GM12878 (cell line): Measurements from ENCODE around the gene SLC15A5. TPM values are rescaled to one million over a fixed set of nuclear protein-coding genes. Genes with fewer than 3 reads are reported as not detected.

Source experiments
- ATAC-seq: fragments of 200-7000 bp; cut with Tn5 transposase; 3 replicates; pipeline ENCODE4 v1.9.1; 2020; ENCODE audit warnings: mild to moderate bottlenecking, moderate library complexity
- BruUV-seq: library from RNA; stranded (reverse); fragments of 400-500 nt; replicated peaks from 2 replicates; lab custom pipeline; 2021; lab: Mats Ljungman, UMichigan
- CTCF ChIA-PET: fragments of 300-600 bp; sonication (Branson Sonifier 250); formaldehyde crosslinking; extraction: SDS; loops from one replicate; lab custom pipeline; 2021; ENCODE audit warnings: inconsistent platforms; lab: Yijun Ruan, JAX
- POLR2A ChIA-PET: fragments of 350-600 bp; formaldehyde crosslinking; extraction: SDS; loops from one replicate; lab custom pipeline; 2021; ENCODE audit warnings: inconsistent platforms; lab: Charles Lee
- RAD21 ChIA-PET: fragments of 300-600 bp; sonication (Branson Sonifier 250); formaldehyde crosslinking; loops from one replicate; lab custom pipeline; 2023; ENCODE audit warnings: antibody characterized with exemption; ENCODE audit not compliant: unreplicated experiment; lab: Charles Lee
- SMC1A ChIA-PET: fragments of 300-600 bp; sonication (Branson Sonifier 250); formaldehyde crosslinking; loops from one replicate; lab custom pipeline; 2023; ENCODE audit not compliant: unreplicated experiment, uncharacterized antibody; lab: Charles Lee
- DNase-seq: peaks from one replicate; pipeline ENCODE4 v3.0.0-alpha.2; 2011; ENCODE audit warnings: low read depth, low spot score
- FAIRE-seq: peaks from 3 replicates; lab custom pipeline; 2011; peaks lifted over from hg19 to GRCh38; lab: Jason Lieb, UNC
- H2AFZ ChIP-seq: 2 replicates; pipeline ENCODE4 v1.6.0; 2011; ENCODE audit warnings: low read depth, low read length, control low read depth; ENCODE audit not compliant: control insufficient read depth
- H3K27ac ChIP-seq: 2 replicates; pipeline ENCODE4 v1.5.1; 2011; ENCODE audit warnings: control low read depth; ENCODE audit not compliant: control insufficient read depth, insufficient read depth
- H3K27me3 ChIP-seq, 2 experiments: replicated peaks in 1 of 2; 2 replicates each; pipeline versions ENCODE4 v1.6.0 to v1.6.1; 2011; ENCODE audit warnings: low read length in 1 of 2; ENCODE audit not compliant: control insufficient read depth in 2 of 2, insufficient read depth in 2 of 2
- H3K36me3 ChIP-seq, 2 experiments: 2 replicates each; pipeline ENCODE4 v1.5.1; 2011; ENCODE audit warnings: low read length in 1 of 2; ENCODE audit not compliant: control insufficient read depth in 2 of 2, insufficient read depth in 2 of 2
- H3K4me1 ChIP-seq: 2 replicates; pipeline ENCODE4 v1.6.1; 2011; ENCODE audit warnings: mild to moderate bottlenecking, low read length, moderate library complexity, mixed read lengths; ENCODE audit not compliant: control insufficient read depth, insufficient read depth
- H3K4me2 ChIP-seq: 2 replicates; pipeline ENCODE4 v1.6.0; 2011; ENCODE audit warnings: control low read depth; ENCODE audit not compliant: control insufficient read depth, insufficient read depth
- H3K4me3 ChIP-seq: fragments of 200-600 bp; sonication (generic); 2 replicates; pipeline ENCODE4 v1.5.1; 2016
- H3K79me2 ChIP-seq: 2 replicates; pipeline ENCODE4 v1.6.0; 2011; ENCODE audit warnings: low read length; ENCODE audit not compliant: control insufficient read depth, insufficient read depth
- H3K9ac ChIP-seq: 2 replicates; pipeline ENCODE4 v1.8.0; 2011; ENCODE audit warnings: low read length, control low read depth, mixed read lengths; ENCODE audit not compliant: control insufficient read depth, insufficient read depth
- H3K9me3 ChIP-seq: replicated peaks from 3 replicates; pipeline ENCODE4 v1.5.1; 2011; ENCODE audit warnings: mild to moderate bottlenecking, low read length; ENCODE audit not compliant: control insufficient read depth, insufficient read depth
- H4K20me1 ChIP-seq: 2 replicates; pipeline ENCODE4 v1.6.0; 2011; ENCODE audit not compliant: control insufficient read depth, insufficient read depth
- ASH2L ChIP-seq: fragments of 300-600, 200-600 bp; sonication (generic); IDR thresholded peaks from 2 replicates; pipeline ENCODE4 v1.6.1; 2017; ENCODE audit warnings: low read depth, mild to moderate bottlenecking, borderline replicate concordance
- CBFB ChIP-seq: IDR thresholded peaks from 2 replicates; pipeline ENCODE4 v1.6.1; 2016; ENCODE audit warnings: antibody characterized with exemption, low read depth
- CHD2 ChIP-seq: IDR thresholded peaks from 2 replicates; pipeline ENCODE4 v1.6.1; 2011; ENCODE audit warnings: low read depth, low read length, improper control_type of control experiment, borderline replicate concordance
- HDAC6 ChIP-seq: fragments of 200-600 bp; sonication (generic); IDR thresholded peaks from one replicate; pipeline ENCODE4 v1.8.0; 2017; ENCODE audit warnings: antibody characterized with exemption; ENCODE audit not compliant: unreplicated experiment
- MTA2 ChIP-seq: fragments of 450-650 bp; IDR thresholded peaks from 2 replicates; pipeline ENCODE4 v1.6.1; 2016; ENCODE audit warnings: low read depth, mild to moderate bottlenecking, moderate library complexity
- MYC ChIP-seq: IDR thresholded peaks from 2 replicates; pipeline ENCODE4 v1.6.1; 2011; ENCODE audit warnings: mild to moderate bottlenecking, low read length, moderate library complexity, inconsistent platforms; ENCODE audit not compliant: insufficient read depth, insufficient replicate concordance, insufficient read length, severe bottlenecking
- NFXL1 ChIP-seq: fragments of 450-650 bp; IDR thresholded peaks from 2 replicates; pipeline ENCODE4 v1.6.1; 2017; ENCODE audit warnings: antibody characterized with exemption, mild to moderate bottlenecking, borderline replicate concordance
- NR2F1 ChIP-seq: fragments of 450-650 bp; conservative IDR thresholded peaks from 2 replicates; pipeline ENCODE4 v1.6.1; 2017; ENCODE audit warnings: mild to moderate bottlenecking
- POLR2AphosphoS5 ChIP-seq: IDR thresholded peaks from 2 replicates; pipeline ENCODE4 v1.6.1; 2011; ENCODE audit warnings: mild to moderate bottlenecking, low read length, inconsistent platforms
- PRDM15 ChIP-seq: fragments of 450-650 bp; formaldehyde crosslinking; IDR thresholded peaks from 2 replicates; pipeline ENCODE4 v1.4.0; 2020; ENCODE audit warnings: mild to moderate bottlenecking, moderate library complexity
- RCOR1 ChIP-seq: conservative IDR thresholded peaks from 2 replicates; pipeline ENCODE4 v1.6.1; 2012; ENCODE audit warnings: low read depth, low read length, improper control_type of control experiment
- SMARCA5 ChIP-seq: fragments of 450-650 bp; IDR thresholded peaks from 2 replicates; pipeline ENCODE4 v1.6.1; 2017; ENCODE audit warnings: mild to moderate bottlenecking
- SMC3 ChIP-seq: IDR thresholded peaks from 2 replicates; pipeline ENCODE4 v1.6.1; 2011; ENCODE audit warnings: low read length, improper control_type of control experiment, borderline replicate concordance
- SREBF2 ChIP-seq: IDR thresholded peaks from 2 replicates; pipeline ENCODE4 v1.6.1; 2012; ENCODE audit warnings: mild to moderate bottlenecking, low read length
- YBX1 ChIP-seq: fragments of 450-650 bp; IDR thresholded peaks from 2 replicates; pipeline ENCODE4 v1.6.1; 2016; ENCODE audit warnings: antibody characterized with exemption
- ZNF274 ChIP-seq: IDR thresholded peaks from one replicate; pipeline ENCODE4 v1.8.0; 2011; ENCODE audit not compliant: insufficient read length, insufficient read depth
- ZNF592 ChIP-seq: fragments of 450-650 bp; IDR thresholded peaks from 2 replicates; pipeline ENCODE4 v1.6.1; 2017; ENCODE audit warnings: mild to moderate bottlenecking, moderate library complexity
- WGBS: methylation state at CpG from one replicate; pipeline ENCODE4 v1.1.6; 2016; ENCODE audit warnings: low lambda C conversion rate; ENCODE audit not compliant: insufficient replicate concordance, insufficient coverage; ENCODE audit errors: missing lambda C conversion rate; 5-methylcytosine and 5-hydroxymethylcytosine counted together
- in situ Hi-C: fragments of 300-500 bp; cut with MboI; formaldehyde crosslinking; loops from 9 replicates; pipeline ENCODE4 v1.14.3; 2018; ENCODE audit warnings: mixed read lengths
- intact Hi-C: fragments of 100-400 bp; cut with micrococcal nuclease; formaldehyde crosslinking; loops from one replicate; pipeline ENCODE4 v1.14.2; 2022; ENCODE audit not compliant: unreplicated experiment
- polyA plus RNA-seq, 11 experiments: library from polyadenylated mRNA; depleted of rRNA in 4 of 11; unstranded in 6 of 11; stranded (reverse) in 5 of 11; fragments of >200 nt; fragmentation: Nextera tagmentation in 4 of 11; fragmentation: Illumina TruSeq in 1 of 11; extraction: Ambion mirVana in 4 of 11; extraction: Trizol in 1 of 11; gene quantifications; 1 replicate in 1 of 11; 2 replicates in 10 of 11; pipeline versions ENCODE4 v1.2.1 to v1.2.3, GENCODE V29; 2011 to 2016; ENCODE audit warnings: inconsistent platforms in 2 of 11, missing spikeins in 2 of 11, low read depth in 1 of 11
- total RNA-seq, 4 experiments: library from RNA; depleted of rRNA in 3 of 4; stranded (reverse); fragments of >200 nt in 3 of 4; fragmentation: Illumina TruSeq in 1 of 4; extraction: Trizol in 1 of 4; gene quantifications; 2 replicates each; pipeline versions ENCODE4 v1.2.1 to v1.2.3, GENCODE V29; 2013 to 2021

Gene SLC15A5
- total and polyA plus RNA-seq, 10 of the 15 experiments (the other 5 are each of a cell fraction or from before 2014, with no cell fraction given): not detected

- TF ChIP-seq PRDM15 (no peak), CBFB (no peak), HDAC6 (no peak)
Observed at GRCh38 chr12:16163901-16164300, 113.6 kb downstream of the SLC15A5 start (continued).

GRCh38 chr12:16163146-16163545 lies 114.3 kb downstream of the SLC15A5 start:
- Histone ChIP-seq H3K4me1 (no peaks in the 10 kb centered on the region), H4K20me1 (no peaks in the 10 kb centered on the region), H2AFZ (no peak overlapping the region), H3K9me3 (no peaks in the 10 kb centered on the region), H3K27me3 (no peaks in the 10 kb centered on the region; a peak in 1 of 4 replicates), H3K9ac (no peak overlapping the region), H3K4me2 (no peak overlapping the region), H3K27ac (no peak overlapping the region), H3K4me3 (no peak overlapping the region), H3K79me2 (no peaks in the 10 kb centered on the region), H3K36me3 (no peaks in the 10 kb centered on the region)
- BruUV-seq: no TSS peak
- RAD21 ChIA-PET: no interaction called here
- CTCF ChIA-PET: no interaction called here
- WGBS: 3% methylated on average over 4 of the region's 4 CpGs
- POLR2A ChIA-PET: no interaction called here
- in situ Hi-C loops: no loop called here
- SMC1A ChIA-PET: no interaction called here
- DNase-seq: no peak
- ATAC-seq: no peak
- intact Hi-C loops: no loop called here
- no peak for FAIRE-seq
- TF ChIP-seq MTA2 (no peak), ZNF592 (no peak), NFXL1 (no peak), RCOR1 (no peak), SREBF2 (no peak), YBX1 (no peak), CHD2 (no peak), MYC (no peak), SMARCA5 (no peak), ZNF274 (no peak), NR2F1 (no peak), ASH2L (no peak), SMC3 (no peak), POLR2AphosphoS5 (no peak)
- TF ChIP-seq, all 136 proteins: peak for 0
